VCaP (cell line): ENCODE measurements around the gene NUBPL.
"Not testable (repeated sequence)": the region's sequence is repeated elsewhere in the genome, so short reads cannot be mapped to it uniquely, and the experiment has no call there.

Experiments
- H3K27ac ChIP-seq: fragments of 450-650 bp; 2 replicates; pipeline ENCODE4 v1.5.1; 2017
- TF ChIP-seq, protein P1 (sequence below): fragments of 450-650 bp; conservative IDR thresholded peaks from 2 replicates; pipeline ENCODE4 v1.5.1; 2017; ENCODE audit warnings: mild to moderate bottlenecking, moderate library complexity

Gene NUBPL

GRCh38 chr14:31884238-31884637 lies 323.0 kb downstream of the NUBPL start:
- no peak overlapping the region for H3K27ac ChIP-seq
- TF ChIP-seq, protein P1, sequence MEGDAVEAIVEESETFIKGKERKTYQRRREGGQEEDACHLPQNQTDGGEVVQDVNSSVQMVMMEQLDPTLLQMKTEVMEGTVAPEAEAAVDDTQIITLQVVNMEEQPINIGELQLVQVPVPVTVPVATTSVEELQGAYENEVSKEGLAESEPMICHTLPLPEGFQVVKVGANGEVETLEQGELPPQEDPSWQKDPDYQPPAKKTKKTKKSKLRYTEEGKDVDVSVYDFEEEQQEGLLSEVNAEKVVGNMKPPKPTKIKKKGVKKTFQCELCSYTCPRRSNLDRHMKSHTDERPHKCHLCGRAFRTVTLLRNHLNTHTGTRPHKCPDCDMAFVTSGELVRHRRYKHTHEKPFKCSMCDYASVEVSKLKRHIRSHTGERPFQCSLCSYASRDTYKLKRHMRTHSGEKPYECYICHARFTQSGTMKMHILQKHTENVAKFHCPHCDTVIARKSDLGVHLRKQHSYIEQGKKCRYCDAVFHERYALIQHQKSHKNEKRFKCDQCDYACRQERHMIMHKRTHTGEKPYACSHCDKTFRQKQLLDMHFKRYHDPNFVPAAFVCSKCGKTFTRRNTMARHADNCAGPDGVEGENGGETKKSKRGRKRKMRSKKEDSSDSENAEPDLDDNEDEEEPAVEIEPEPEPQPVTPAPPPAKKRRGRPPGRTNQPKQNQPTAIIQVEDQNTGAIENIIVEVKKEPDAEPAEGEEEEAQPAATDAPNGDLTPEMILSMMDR = no peak

- no peak overlapping the region for H3K27ac ChIP-seq
- TF ChIP-seq, protein P1 = no peak
These were observed 323.7 kb downstream of the NUBPL start for GRCh38 chr14:31884776-31885379.

GRCh38 chr14:31886156-31886835 lies 325.1 kb downstream of the NUBPL start:
- no peak overlapping the region for H3K27ac ChIP-seq
- TF ChIP-seq, protein P1 = no peak

DNA sequence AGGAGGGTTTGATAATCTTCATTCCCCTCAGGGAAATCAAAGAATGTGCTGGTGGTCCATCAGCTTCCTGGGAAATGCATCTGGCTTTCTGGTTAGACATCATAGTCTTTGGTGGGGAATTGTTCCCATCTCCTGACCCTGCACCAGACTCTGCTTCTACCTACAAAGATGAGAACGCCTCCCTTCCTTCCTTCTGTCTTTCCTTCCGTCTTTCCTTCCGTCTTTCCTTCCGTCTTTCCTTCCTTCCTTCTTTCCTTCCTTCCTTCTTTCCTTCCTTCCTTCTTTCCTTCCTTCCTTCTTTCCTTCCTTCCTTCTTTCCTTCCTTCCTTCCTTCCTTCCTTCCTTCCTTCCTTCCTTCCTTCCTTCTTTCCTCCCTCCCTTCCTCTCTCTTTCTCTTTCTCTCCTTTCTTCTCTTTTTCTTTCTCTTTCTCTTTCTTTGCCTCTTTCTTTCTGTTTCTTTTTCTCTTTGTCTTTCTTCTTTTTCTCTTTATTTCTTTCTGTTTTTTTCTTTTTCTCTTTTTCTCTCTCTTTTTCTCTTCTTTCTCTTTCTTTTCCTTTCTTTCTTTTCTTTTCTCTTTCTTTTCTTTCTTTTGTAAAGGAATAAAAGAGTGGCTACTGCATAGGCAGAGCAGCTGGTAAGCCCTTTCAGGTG lies 326.9 kb downstream of the NUBPL start:
- H3K27ac ChIP-seq = no peak overlapping the region
- TF ChIP-seq, protein P1 = no peak

DNA sequence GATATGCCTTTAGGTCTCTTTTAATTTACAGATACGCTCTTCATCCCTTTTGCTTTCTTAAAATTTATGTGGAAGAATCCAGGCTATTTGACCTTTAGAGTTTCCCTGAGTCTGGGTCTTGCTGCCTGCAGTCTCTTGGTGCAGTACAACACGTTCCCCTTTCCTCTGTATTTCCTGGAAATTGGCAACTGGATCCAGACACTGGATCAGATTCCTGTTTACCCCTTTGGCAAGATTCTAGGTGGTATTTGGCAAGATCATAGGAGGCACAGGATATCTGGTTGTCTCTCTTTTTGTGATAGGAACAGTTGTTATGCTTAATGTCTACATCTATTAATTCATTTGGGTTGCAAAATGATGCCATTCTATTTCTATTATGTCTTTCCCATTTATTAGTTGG lies 328.1 kb downstream of the NUBPL start:
- TF ChIP-seq, protein P1 = no peak
- no peak overlapping the region for H3K27ac ChIP-seq

DNA sequence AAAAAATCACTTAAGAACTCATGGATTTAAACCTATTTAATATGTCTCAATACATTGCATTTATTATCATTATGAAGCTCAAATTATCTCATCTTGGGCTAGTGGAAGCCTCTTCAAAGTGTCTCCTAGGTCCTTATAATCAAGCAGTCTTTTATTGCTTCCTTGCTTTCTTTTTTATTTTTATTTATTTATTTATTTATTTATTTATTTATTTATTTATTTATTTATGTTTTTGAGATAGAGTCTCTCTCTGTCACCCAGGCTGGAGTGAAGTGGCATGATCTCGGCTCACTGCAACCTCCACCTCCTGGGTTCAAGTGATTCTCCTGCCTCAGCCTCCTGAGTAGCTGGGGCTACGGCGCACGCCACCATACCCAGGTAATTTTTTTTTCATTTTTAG lies 329.0 kb downstream of the NUBPL start:
- H3K27ac ChIP-seq = not testable (repeated sequence)

DNA sequence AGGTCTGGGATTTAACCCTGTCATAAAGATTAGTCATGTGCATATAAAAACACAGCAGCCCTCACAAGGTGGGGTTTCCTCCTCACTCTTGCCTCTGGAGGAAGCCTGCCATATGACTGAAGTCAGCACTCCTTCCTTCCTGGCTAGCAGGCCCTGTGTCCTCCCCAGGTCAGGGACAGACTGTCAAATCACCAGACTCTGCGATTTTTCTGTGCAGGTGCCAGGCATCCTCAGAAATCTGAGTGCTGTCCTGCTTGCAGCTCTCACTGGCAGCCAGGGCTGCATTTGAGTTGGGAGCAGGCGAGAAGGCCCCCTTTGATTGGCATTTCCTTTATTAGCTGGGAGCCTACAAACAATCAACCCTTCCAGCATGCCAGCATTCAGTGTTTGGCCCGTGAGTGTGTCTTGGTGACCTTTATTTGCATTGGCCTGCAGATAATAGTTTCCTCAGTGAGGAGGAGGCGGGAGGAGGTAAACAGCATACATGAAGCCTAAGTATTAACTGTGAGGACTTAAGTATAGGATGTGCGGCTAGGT lies 332.1 kb downstream of the NUBPL start:
- peak overlapping the region; percentile 73 for H3K27ac ChIP-seq
- TF ChIP-seq, protein P1 = no peak
